ENCODE data around the gene EIF1AD.
"Not testable (repeated sequence)": the region's sequence is repeated elsewhere in the genome, so short reads cannot be mapped to it uniquely, and the experiment has no call there.

EIF1AD gene

DNA sequence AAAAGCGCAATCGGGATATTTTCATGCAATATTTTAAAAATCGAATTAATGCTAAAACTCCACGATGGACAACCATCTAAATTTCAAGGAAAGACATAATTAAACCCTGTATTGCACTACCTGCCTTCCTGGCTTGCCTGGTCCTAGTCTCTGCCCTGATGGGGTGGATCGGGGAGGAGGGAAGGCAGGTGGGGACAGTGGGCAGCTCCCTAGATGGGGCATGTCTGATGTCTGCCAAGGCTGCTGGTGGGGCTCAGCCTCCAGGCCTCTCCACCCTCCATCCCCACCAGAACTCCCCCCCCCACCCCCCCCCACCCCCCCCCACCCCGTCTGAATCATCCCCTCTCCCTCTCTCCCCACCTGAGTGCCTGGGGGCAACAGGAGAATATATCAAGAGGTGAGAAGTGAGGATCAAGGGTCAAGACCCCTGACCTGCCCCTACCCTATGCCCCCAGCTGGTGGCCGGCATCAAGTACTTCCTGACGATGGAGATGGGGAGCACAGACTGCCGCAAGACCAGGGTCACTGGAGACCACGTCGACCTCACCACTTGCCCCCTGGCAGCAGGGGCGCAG, 10.5 kb upstream of the EIF1AD start:
- no peaks in the 10 kb centered on the region for H4K20me1 ChIP-seq (ENCODE audit: insufficient read depth, low read length)
- no peaks in the 10 kb centered on the region for H3F3A ChIP-seq (ENCODE audit: insufficient read depth, low read length)
- H2AFZ ChIP-seq (ENCODE audit: low read length), result no peak overlapping the region
- H3K4me2 ChIP-seq (ENCODE audit: low read depth, low read length), result no peak overlapping the region
- no peaks in the 10 kb centered on the region for H3K9me2 ChIP-seq (replicated peaks; ENCODE audit: insufficient read depth, low read length)
- no peaks in the 10 kb centered on the region for H3K27me3 ChIP-seq (replicated peaks; ENCODE audit: insufficient read depth, low read length)
- no peaks in the 10 kb centered on the region for H3K4me1 ChIP-seq (ENCODE audit: low read length)
- H3K36me3 ChIP-seq (replicated peaks; ENCODE audit: insufficient read depth, low read length), result no peaks in the 10 kb centered on the region
- DNase-seq, result no peak
- H3K79me2 ChIP-seq (ENCODE audit: low read length), result no peaks in the 10 kb centered on the region
- H3K9me3 ChIP-seq (replicated peaks; ENCODE audit: insufficient read depth, low read length), result no peaks in the 10 kb centered on the region
- no peak overlapping the region for H3K9ac ChIP-seq (ENCODE audit: low read length)
- no peak overlapping the region for H3K4me3 ChIP-seq (ENCODE audit: low read length)
- H3K27ac ChIP-seq (ENCODE audit: low read length), result no peak overlapping the region
- TF ChIP-seq EZH2phosphoT487 (IDR thresholded peaks at IDR 0.05; ENCODE audit: low read length), result no peak
- TF ChIP-seq, protein P1, sequence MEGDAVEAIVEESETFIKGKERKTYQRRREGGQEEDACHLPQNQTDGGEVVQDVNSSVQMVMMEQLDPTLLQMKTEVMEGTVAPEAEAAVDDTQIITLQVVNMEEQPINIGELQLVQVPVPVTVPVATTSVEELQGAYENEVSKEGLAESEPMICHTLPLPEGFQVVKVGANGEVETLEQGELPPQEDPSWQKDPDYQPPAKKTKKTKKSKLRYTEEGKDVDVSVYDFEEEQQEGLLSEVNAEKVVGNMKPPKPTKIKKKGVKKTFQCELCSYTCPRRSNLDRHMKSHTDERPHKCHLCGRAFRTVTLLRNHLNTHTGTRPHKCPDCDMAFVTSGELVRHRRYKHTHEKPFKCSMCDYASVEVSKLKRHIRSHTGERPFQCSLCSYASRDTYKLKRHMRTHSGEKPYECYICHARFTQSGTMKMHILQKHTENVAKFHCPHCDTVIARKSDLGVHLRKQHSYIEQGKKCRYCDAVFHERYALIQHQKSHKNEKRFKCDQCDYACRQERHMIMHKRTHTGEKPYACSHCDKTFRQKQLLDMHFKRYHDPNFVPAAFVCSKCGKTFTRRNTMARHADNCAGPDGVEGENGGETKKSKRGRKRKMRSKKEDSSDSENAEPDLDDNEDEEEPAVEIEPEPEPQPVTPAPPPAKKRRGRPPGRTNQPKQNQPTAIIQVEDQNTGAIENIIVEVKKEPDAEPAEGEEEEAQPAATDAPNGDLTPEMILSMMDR (IDR thresholded peaks at IDR 0.05; ENCODE audit: low read length), result no peak
- no peak for TF ChIP-seq EZH2 (optimal IDR thresholded peaks at IDR 0.05; ENCODE audit: low read depth, low read length)

DNA sequence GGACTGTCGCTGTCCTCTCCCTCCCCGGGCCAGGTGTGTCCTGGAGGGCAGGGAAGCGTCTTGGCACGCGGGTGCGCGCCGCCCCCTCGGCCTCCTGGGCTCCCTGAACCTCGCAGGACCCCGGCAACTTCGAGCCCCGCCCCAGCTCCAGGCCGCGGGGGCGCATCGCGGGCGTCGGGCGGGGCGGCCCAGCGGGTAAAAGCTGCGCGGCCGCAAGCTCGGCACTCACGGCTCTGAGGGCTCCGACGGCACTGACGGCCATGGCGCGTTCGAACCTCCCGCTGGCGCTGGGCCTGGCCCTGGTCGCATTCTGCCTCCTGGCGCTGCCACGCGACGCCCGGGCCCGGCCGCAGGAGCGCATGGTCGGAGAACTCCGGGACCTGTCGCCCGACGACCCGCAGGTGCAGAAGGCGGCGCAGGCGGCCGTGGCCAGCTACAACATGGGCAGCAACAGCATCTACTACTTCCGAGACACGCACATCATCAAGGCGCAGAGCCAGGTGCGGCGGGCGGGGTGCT, 9.9 kb upstream of the EIF1AD start, which contains the start of gene CST6:
Gene CST6 (plus strand): TSS at position 224 of the 519 bp plus-strand sequence. CDS start 37 bp downstream, at position 261.
- Histone ChIP-seq H2AFZ (ENCODE audit: low read length) (no peak within 1 kb of the TSS), H4K20me1 (ENCODE audit: insufficient read depth, low read length) (no peaks in the 10 kb centered on the region), H3K36me3 (replicated peaks; ENCODE audit: insufficient read depth, low read length) (no peaks in the 10 kb centered on the region), H3F3A (ENCODE audit: insufficient read depth, low read length) (no peaks in the 10 kb centered on the region), H3K27me3 (replicated peaks; ENCODE audit: insufficient read depth, low read length) (no peaks in the 10 kb centered on the region), H3K4me1 (ENCODE audit: low read length) (peaks cover 5% of the 10 kb centered on the region), H3K9me3 (replicated peaks; ENCODE audit: insufficient read depth, low read length) (no peaks in the 10 kb centered on the region), H3K4me3 (ENCODE audit: low read length) (no peak within 1 kb of the TSS), H3K79me2 (ENCODE audit: low read length) (no peaks in the 10 kb centered on the region), H3K4me2 (ENCODE audit: low read depth, low read length) (no peak within 1 kb of the TSS), H3K27ac (ENCODE audit: low read length) (no peak within 1 kb of the TSS), H3K9ac (ENCODE audit: low read length) (no peak within 1 kb of the TSS), H3K9me2 (replicated peaks; ENCODE audit: insufficient read depth, low read length) (no peaks in the 10 kb centered on the region)
- DNase-seq, result no peak
- no peak for TF ChIP-seq EZH2 (optimal IDR thresholded peaks at IDR 0.05; ENCODE audit: low read depth, low read length)
- TF ChIP-seq EZH2phosphoT487 (IDR thresholded peaks at IDR 0.05; ENCODE audit: low read length), result no peak
- TF ChIP-seq, protein P1 (IDR thresholded peaks at IDR 0.05; ENCODE audit: low read length), result no peak

DNA sequence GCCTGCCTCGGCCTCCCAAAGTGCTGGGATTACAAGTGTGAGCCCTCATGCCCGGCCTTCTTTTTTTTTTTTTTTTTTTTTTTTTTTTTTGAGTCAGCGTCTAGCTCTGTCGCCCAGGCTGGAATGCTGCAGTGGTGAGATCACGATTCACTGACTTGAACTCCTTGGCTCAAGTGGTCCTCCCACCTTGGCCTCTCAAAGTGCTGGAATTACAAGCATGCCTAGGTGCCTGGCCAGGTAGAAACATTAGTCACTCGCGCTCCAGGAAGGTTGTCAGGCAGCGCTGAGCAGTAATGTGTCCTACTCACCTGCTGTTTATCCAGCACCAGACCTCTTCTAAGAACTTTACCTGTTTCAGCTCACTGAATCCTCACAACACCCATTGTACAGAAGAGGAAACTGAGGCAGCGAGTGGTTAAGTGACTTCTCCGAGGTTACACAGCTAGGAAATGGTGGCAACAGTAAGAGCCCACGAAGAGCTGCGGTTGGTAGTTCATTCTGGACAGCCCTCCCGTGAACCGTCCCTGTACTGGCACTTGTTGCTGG, 9.4 kb upstream of the EIF1AD start:
- no peak for DNase-seq
- no peaks in the 10 kb centered on the region for H3K79me2 ChIP-seq (ENCODE audit: low read length)
- H3K9ac ChIP-seq (ENCODE audit: low read length), result no peak overlapping the region
- no peaks in the 10 kb centered on the region for H3F3A ChIP-seq (ENCODE audit: insufficient read depth, low read length)
- no peak overlapping the region for H3K4me2 ChIP-seq (ENCODE audit: low read depth, low read length)
- no peak for TF ChIP-seq EZH2 (optimal IDR thresholded peaks at IDR 0.05; ENCODE audit: low read depth, low read length)
- TF ChIP-seq, protein P1 (IDR thresholded peaks at IDR 0.05; ENCODE audit: low read length), result no peak
- no peak for TF ChIP-seq EZH2phosphoT487 (IDR thresholded peaks at IDR 0.05; ENCODE audit: low read length)
- no peak overlapping the region for H2AFZ ChIP-seq (ENCODE audit: low read length)
- no peaks in the 10 kb centered on the region for H3K9me2 ChIP-seq (replicated peaks; ENCODE audit: insufficient read depth, low read length)
- H3K27me3 ChIP-seq (replicated peaks; ENCODE audit: insufficient read depth, low read length), result no peaks in the 10 kb centered on the region
- no peaks in the 10 kb centered on the region for H3K9me3 ChIP-seq (replicated peaks; ENCODE audit: insufficient read depth, low read length)
- no peak overlapping the region for H3K27ac ChIP-seq (ENCODE audit: low read length)
- no peaks in the 10 kb centered on the region for H3K36me3 ChIP-seq (replicated peaks; ENCODE audit: insufficient read depth, low read length)
- peaks cover 10% of the 10 kb centered on the region for H3K4me1 ChIP-seq (ENCODE audit: low read length)
- H3K4me3 ChIP-seq (ENCODE audit: low read length), result no peak overlapping the region
- H4K20me1 ChIP-seq (ENCODE audit: insufficient read depth, low read length), result no peaks in the 10 kb centered on the region

- H3K9ac ChIP-seq (ENCODE audit: low read length); H3K79me2 ChIP-seq (ENCODE audit: low read length); DNase-seq; H3K27me3 ChIP-seq (replicated peaks; ENCODE audit: insufficient read depth, low read length); H3K4me2 ChIP-seq (ENCODE audit: low read depth, low read length); H3K36me3 ChIP-seq (replicated peaks; ENCODE audit: insufficient read depth, low read length); H3K9me2 ChIP-seq (replicated peaks; ENCODE audit: insufficient read depth, low read length); H2AFZ ChIP-seq (ENCODE audit: low read length); H4K20me1 ChIP-seq (ENCODE audit: insufficient read depth, low read length); H3K9me3 ChIP-seq (replicated peaks; ENCODE audit: insufficient read depth, low read length); H3K27ac ChIP-seq (ENCODE audit: low read length); H3K4me3 ChIP-seq (ENCODE audit: low read length): not testable (repeated sequence)
- peaks cover 10% of the 10 kb centered on the region for H3F3A ChIP-seq (ENCODE audit: insufficient read depth, low read length)
- peaks cover 22% of the 10 kb centered on the region for H3K4me1 ChIP-seq (ENCODE audit: low read length)
Observed at GRCh38 chr11:66010036-66010435, 8.1 kb upstream of the EIF1AD start.
